Measurements from ENCODE around the gene ZNF101. TPM values are rescaled to one million over a fixed set of nuclear protein-coding genes. Genes with fewer than 3 reads are reported as not detected.

The ZNF101 gene
- total and polyA plus RNA-seq, 2 of the 4 experiments (the other 2 are of a cell fraction) = 2.8 to 7.3 TPM

DNA sequence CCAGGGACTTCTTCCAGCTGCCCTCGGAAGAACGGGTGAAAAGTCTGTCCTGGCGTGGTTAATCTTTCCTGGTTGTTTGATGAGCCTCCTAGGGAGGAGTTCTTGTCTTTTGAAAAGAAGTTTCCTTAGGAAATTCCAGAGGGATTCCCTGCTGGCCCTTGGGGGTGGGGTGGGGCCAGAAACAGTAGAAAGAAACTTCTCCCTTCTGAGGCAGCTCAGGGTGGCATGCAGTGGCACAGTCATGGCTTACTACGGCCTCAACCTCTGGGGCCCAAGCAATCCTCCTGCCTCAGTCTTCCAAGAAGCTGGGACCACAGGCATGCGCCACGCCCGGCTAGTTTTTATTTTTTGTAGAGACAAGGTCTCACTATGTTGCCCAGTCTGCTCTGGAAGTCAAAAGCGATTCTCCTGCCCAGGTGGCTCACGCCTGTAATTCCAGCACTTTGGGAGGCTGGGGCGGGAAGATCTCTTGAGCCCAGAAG lies 1.5 kb downstream of the ZNF101 start:
- TF ChIP-seq, protein P1, sequence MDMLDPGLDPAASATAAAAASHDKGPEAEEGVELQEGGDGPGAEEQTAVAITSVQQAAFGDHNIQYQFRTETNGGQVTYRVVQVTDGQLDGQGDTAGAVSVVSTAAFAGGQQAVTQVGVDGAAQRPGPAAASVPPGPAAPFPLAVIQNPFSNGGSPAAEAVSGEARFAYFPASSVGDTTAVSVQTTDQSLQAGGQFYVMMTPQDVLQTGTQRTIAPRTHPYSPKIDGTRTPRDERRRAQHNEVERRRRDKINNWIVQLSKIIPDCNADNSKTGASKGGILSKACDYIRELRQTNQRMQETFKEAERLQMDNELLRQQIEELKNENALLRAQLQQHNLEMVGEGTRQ (IDR thresholded peaks at IDR 0.05; ENCODE audit: low read depth, low read length) = no peak
- Histone ChIP-seq H3K27ac (ENCODE audit: insufficient read depth, low read length) (no peak overlapping the region), H3K4ac (ENCODE audit: low read depth, low read length) (no peak overlapping the region), H3K4me1 (ENCODE audit: control insufficient read depth, insufficient read depth, low read length) (peaks cover 4% of the 10 kb centered on the region; the same call in 1 of the 2 replicates), H3K9ac (ENCODE audit: low read depth, low read length) (no peak overlapping the region), H4K8ac (ENCODE audit: low read depth in 2 of 2, low read length in 2 of 2) (no peak overlapping the region), H2BK20ac (ENCODE audit: low read depth, low read length) (no peak overlapping the region), H2AK5ac (ENCODE audit: low read depth, low read length) (no peak overlapping the region), H3K79me1 (ENCODE audit: low read depth in 1 of 2, low read length in 2 of 2) (peaks cover 12% of the 10 kb centered on the region in 2 experiments; a peak in 3 of 4 replicates), H3K4me3 (ENCODE audit: insufficient read depth, low read depth, low read length) (peak overlapping the region; percentile 63; the same call in 1 of the 2 replicates), H2BK15ac (ENCODE audit: low read depth, low read length) (no peak overlapping the region), H2AK9ac (replicated peaks; ENCODE audit: low read depth, low read length, poor library complexity) (peak overlapping the region; percentile 35), H3K23ac (ENCODE audit: low read depth, low read length) (no peak overlapping the region), H4K5ac (ENCODE audit: low read depth, low read length) (no peak overlapping the region), H3K36me3 (ENCODE audit: control insufficient read depth, insufficient read depth, low read length) (peaks cover 3% of the 10 kb centered on the region; the same call in 1 of the 2 replicates), H3K18ac (ENCODE audit: low read depth, low read length) (no peak overlapping the region), H2BK5ac (ENCODE audit: low read depth, low read length, poor library complexity, severe bottlenecking) (no peak overlapping the region), H4K91ac (ENCODE audit: insufficient read depth, low read depth, low read length) (no peak overlapping the region), H3K56ac (ENCODE audit: extremely low read depth, insufficient read depth, low read length) (no peak overlapping the region), H3K9me3 (ENCODE audit: control insufficient read depth, insufficient read depth, low read length) (no peaks in the 10 kb centered on the region; the same call in 1 of the 2 replicates), H4K20me1 (ENCODE audit: insufficient read depth, low read length) (no peaks in the 10 kb centered on the region), H3K27me3 (ENCODE audit: control insufficient read depth, insufficient read depth, low read length) (no peaks in the 10 kb centered on the region), H3K4me2 (ENCODE audit: low read depth, low read length) (0 out of 2 replicates have a peak overlapping the region, but pooled peaks have one; percentile 97), H3K14ac (replicated peaks; ENCODE audit: low read depth, low read length) (no peak overlapping the region), H2BK120ac (ENCODE audit: low read depth, low read length) (no peak overlapping the region), H2AFZ (replicated peaks; ENCODE audit: low read length, poor library complexity) (no peak overlapping the region), H3K9me1 (ENCODE audit: insufficient read depth, low read length) (peaks cover 4% of the 10 kb centered on the region; the same call in 1 of the 2 replicates)
- intact Hi-C loops (cut with micrococcal nuclease) (no loop called here), dilution Hi-C loops (cut with HindIII; ENCODE audit: low sequenced_read_pairs, unreplicated experiment) (no loop called here), in situ Hi-C loops (cut with MboI; ENCODE audit: low sequenced_read_pairs) (no loop called here)
- POLR2A ChIA-PET (ENCODE audit: unreplicated experiment) = no interaction called here
- WGBS, 2 experiments (ENCODE audit: extremely low coverage in 2 of 2, insufficient read length in 1 of 2) = 80% methylated on average over 6 of the region's 10 CpGs; no CpG with 5 or more reads in 1 of the 2 experiments
- BruUV-seq (replicated peaks) = no TSS peak
- CTCF ChIA-PET = interaction anchor here (0.6 kb wide), 2 partner anchors 8 to 1623 kb away, joined by 3 to 4 read pairs; no protein-coding TSS in a partner anchor
- ATAC-seq (ENCODE audit: low read depth) = no peak
- DNase-seq = no peak
